MCF 10A (cell line): ENCODE measurements around the gene TBC1D17. TPM values are rescaled to one million over a fixed set of nuclear protein-coding genes. Genes with fewer than 3 reads are reported as not detected.

Source experiments
- BruUV-seq: library from RNA; stranded (reverse); fragments of 400-500 nt; replicated peaks from 2 replicates; lab custom pipeline; 2021; lab: Mats Ljungman, UMichigan
- CTCF ChIA-PET: fragments of 300-600 bp; sonication (Branson Sonifier 250); formaldehyde crosslinking; extraction: SDS; loops from one replicate; lab custom pipeline; 2021; ENCODE audit warnings: antibody characterized with exemption, inconsistent platforms; lab: Yijun Ruan, JAX
- POLR2A ChIA-PET: fragments of 300-600, 350-650 bp; sonication (Branson Sonifier 250); formaldehyde crosslinking; extraction: SDS; loops from one replicate; lab custom pipeline; 2020; ENCODE audit warnings: antibody characterized with exemption, inconsistent platforms; lab: Yijun Ruan, JAX
- DNase-seq: peaks from one replicate; pipeline ENCODE4 v3.0.0-alpha.2; 2018; ENCODE audit not compliant: unreplicated experiment
- H3K27ac Mint-ChIP-seq: one replicate; pipeline ENCODE4 v1.8.0; 2022; ENCODE audit warnings: mild to moderate bottlenecking, low read depth, mixed read lengths; ENCODE audit not compliant: unreplicated experiment
- H3K27me3 Mint-ChIP-seq: one replicate; pipeline ENCODE4 v1.8.0; 2022; ENCODE audit warnings: mixed read lengths; ENCODE audit not compliant: insufficient read depth, unreplicated experiment
- H3K36me3 Mint-ChIP-seq: one replicate; pipeline ENCODE4 v1.8.0; 2022; ENCODE audit warnings: mild to moderate bottlenecking, moderate library complexity, mixed read lengths; ENCODE audit not compliant: insufficient read depth, unreplicated experiment
- H3K4me1 Mint-ChIP-seq: one replicate; pipeline ENCODE4 v1.8.0; 2022; ENCODE audit warnings: mixed read lengths; ENCODE audit not compliant: insufficient read depth, unreplicated experiment
- H3K4me3 Mint-ChIP-seq: one replicate; pipeline ENCODE4 v1.8.0; 2022; ENCODE audit warnings: mild to moderate bottlenecking, moderate library complexity, mixed read lengths; ENCODE audit not compliant: unreplicated experiment
- H3K9me3 Mint-ChIP-seq: one replicate; pipeline ENCODE4 v1.8.0; 2022; ENCODE audit warnings: mixed read lengths; ENCODE audit not compliant: unreplicated experiment
- CTCF ChIP-seq: fragments of 200-600 bp; IDR thresholded peaks from one replicate; pipeline ENCODE4 v1.8.0; 2022; ENCODE audit warnings: antibody characterized with exemption, mild to moderate bottlenecking; ENCODE audit not compliant: unreplicated experiment
- intact Hi-C: fragments of 100-400 bp; cut with micrococcal nuclease; formaldehyde crosslinking; loops from 2 replicates; pipeline ENCODE4 v1.14.1; 2022
- total RNA-seq: library from RNA; stranded (reverse); gene quantifications from 2 replicates; pipeline ENCODE4 v1.2.3, GENCODE V29; 2022

The TBC1D17 gene
- total RNA-seq, 1 experiment from 2014 or later = 25.5 TPM

DNA sequence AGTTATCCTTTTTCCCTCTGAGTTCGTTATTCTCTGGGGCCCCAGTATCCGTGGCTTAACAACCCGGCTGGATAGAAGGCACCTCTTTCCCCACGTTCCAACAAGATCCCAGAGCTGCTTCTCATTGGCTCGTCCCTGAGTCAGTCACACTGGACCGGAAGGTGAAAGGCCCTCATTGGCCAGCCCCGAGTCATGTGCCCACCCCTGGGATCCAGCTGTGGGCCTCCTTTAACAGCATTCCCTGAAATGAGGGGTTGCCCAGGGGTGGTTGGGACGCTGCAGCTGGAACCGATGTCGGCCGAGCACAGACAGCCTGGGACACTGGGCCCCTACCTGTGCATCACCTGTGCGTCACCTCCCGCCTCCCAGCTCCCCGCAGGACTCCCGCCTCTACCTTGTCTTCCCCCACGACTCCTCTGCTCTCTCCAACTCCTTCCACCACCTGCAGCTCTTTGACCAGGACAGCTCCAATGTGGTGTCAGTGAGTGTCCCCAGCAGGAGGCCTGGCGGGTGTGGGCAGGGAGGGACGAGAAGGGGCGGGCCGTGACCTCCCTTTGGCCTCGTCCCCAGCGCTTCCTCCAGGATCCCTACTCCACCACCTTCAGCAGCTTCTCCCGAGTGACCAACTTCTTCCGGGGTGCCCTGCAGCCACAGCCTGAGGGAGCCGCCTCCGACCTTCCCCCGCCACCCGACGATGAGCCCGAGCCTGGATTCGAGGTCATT lies 4.3 kb downstream of the TBC1D17 start:
- DNase-seq = no peak
- no peaks in the 10 kb centered on the region for H3K27me3 Mint-ChIP-seq
- no peak overlapping the region for H3K4me3 Mint-ChIP-seq
- intact Hi-C loops = no loop called here
- H3K9me3 Mint-ChIP-seq = no peaks in the 10 kb centered on the region
- H3K27ac Mint-ChIP-seq = no peak overlapping the region
- no peak for TF ChIP-seq CTCF
- peaks cover 82% of the 10 kb centered on the region for H3K36me3 Mint-ChIP-seq
- no TSS peak for BruUV-seq
- peaks cover 4% of the 10 kb centered on the region for H3K4me1 Mint-ChIP-seq
- ChIA-PET POLR2A (no interaction called here), CTCF (interaction anchor here (0.6 kb wide), 1 partner anchor 1215 kb away, joined by 3 read pairs; no protein-coding TSS in a partner anchor)

DNA sequence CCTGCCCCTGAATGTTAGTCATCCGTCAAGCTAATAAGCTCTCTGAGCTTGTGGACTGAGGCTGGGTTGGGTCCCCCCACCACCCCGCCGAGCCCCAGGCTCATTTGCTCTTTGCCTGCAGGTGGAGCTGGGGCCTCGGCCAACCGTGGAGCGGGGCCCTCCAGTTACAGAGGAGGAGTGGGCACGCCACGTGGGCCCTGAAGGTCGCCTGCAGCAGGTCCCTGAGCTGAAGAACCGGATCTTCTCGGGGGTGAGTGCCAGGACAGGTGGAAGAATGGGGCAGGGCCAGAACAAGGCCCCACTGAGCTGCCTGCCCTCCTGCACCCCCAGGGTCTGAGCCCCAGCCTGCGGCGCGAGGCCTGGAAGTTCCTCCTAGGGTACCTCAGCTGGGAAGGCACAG lies 5.1 kb downstream of the TBC1D17 start:
- H3K27me3 Mint-ChIP-seq = no peaks in the 10 kb centered on the region
- H3K27ac Mint-ChIP-seq = no peak overlapping the region
- peaks cover 82% of the 10 kb centered on the region for H3K36me3 Mint-ChIP-seq
- ChIA-PET CTCF (interaction anchor here (0.6 kb wide), 1 partner anchor 17 kb away, joined by 3 read pairs; no protein-coding TSS in a partner anchor), POLR2A (no interaction called here)
- intact Hi-C loops = no loop called here
- no peak for TF ChIP-seq CTCF
- no TSS peak for BruUV-seq
- no peak overlapping the region for H3K4me3 Mint-ChIP-seq
- DNase-seq = no peak
- H3K9me3 Mint-ChIP-seq = no peaks in the 10 kb centered on the region
- H3K4me1 Mint-ChIP-seq = peaks cover 4% of the 10 kb centered on the region

DNA sequence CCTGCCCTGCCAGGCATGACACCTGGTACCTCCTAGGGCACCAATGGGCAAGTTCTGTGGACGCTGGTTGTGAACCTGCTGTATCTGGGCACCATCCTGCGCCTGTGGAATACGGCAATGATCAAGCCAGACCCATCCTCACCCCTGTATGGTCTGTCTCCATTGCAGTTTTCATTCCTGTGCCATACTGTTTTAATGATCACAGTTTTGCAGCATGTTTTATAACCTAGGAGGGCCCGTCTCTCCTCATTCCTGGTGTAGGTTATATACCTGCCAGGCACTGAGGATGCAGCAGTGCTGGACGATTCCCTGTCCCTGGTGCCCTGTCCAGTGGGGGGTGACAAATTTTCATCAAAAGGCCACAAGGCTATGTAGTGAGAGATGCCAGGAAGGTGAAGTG lies 5.6 kb downstream of the TBC1D17 start:
- BruUV-seq = no TSS peak
- ChIA-PET POLR2A (no interaction called here), CTCF (interaction anchor here (0.6 kb wide), 1 partner anchor 18 kb away, joined by 3 read pairs; no protein-coding TSS in a partner anchor)
- H3K27me3 Mint-ChIP-seq = no peaks in the 10 kb centered on the region
- intact Hi-C loops = no loop called here
- no peak for DNase-seq
- H3K4me3 Mint-ChIP-seq = no peak overlapping the region
- no peak for TF ChIP-seq CTCF
- H3K36me3 Mint-ChIP-seq = peaks cover 79% of the 10 kb centered on the region
- peaks cover 4% of the 10 kb centered on the region for H3K4me1 Mint-ChIP-seq
- H3K9me3 Mint-ChIP-seq = no peaks in the 10 kb centered on the region
- no peak overlapping the region for H3K27ac Mint-ChIP-seq

DNA sequence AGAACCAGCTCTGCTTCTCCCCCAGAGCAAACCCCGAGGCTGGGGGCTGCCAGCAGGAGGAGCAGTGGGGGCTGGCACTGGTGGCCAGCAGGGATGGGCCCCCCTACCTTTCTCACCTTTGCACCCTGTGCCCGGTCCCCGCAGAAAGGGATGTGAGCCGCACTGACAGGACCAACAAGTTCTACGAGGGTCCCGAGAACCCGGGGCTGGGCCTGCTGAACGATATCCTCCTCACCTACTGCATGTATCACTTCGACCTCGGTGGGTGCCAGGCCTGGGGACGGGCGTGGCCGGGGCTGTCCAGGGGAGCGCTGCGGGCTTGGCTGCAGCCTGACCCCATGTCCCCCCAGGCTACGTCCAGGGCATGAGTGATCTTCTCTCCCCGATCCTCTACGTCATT lies 6.6 kb downstream of the TBC1D17 start:
- intact Hi-C loops = no loop called here
- Mint-ChIP-seq H3K4me3 (no peak overlapping the region), H3K27ac (no peak overlapping the region), H3K27me3 (no peaks in the 10 kb centered on the region), H3K36me3 (peaks cover 69% of the 10 kb centered on the region), H3K4me1 (peaks cover under 1% of the 10 kb centered on the region), H3K9me3 (no peaks in the 10 kb centered on the region)
- no peak for TF ChIP-seq CTCF
- POLR2A ChIA-PET = interaction anchor here (0.9 kb wide), 1 partner anchor 11 kb away, joined by 3 read pairs; no protein-coding TSS in a partner anchor
- DNase-seq = no peak
- CTCF ChIA-PET = no interaction called here
- BruUV-seq = no TSS peak
